H1 (cell line): ENCODE measurements around the gene CACNA2D4. TPM values are rescaled to one million over a fixed set of nuclear protein-coding genes. Genes with fewer than 3 reads are reported as not detected.

ENCODE experiments used
- CTCF ChIA-PET: fragments of 300-600 bp; sonication (Branson Sonifier 250); formaldehyde crosslinking; loops from one replicate; lab custom pipeline; 2021; ENCODE audit not compliant: partially characterized antibody; lab: Charles Lee
- POLR2A ChIA-PET: fragments of 300-600 bp; sonication (Branson Sonifier 250); formaldehyde crosslinking; loops from one replicate; lab custom pipeline; 2021; ENCODE audit warnings: inconsistent platforms; ENCODE audit not compliant: partially characterized antibody; lab: Charles Lee
- DNase-seq, 2 experiments: peaks; one replicate each; pipeline versions ENCODE4 v3.0.0 to v3.0.0-alpha.2; 2010 to 2022; ENCODE audit warnings: low spot score in 2 of 2, low read depth in 1 of 2, mixed read lengths in 1 of 2
- FAIRE-seq: peaks from 2 replicates; lab custom pipeline; 2011; peaks lifted over from hg19 to GRCh38; lab: Jason Lieb, UNC
- H2AFZ ChIP-seq: 2 replicates; pipeline ENCODE4 v1.8.1; 2012; ENCODE audit warnings: low read length, inconsistent platforms
- H2AK5ac ChIP-seq: 2 replicates; pipeline ENCODE4 v1.6.1; 2013; ENCODE audit warnings: low read depth, low read length
- H2BK120ac ChIP-seq: replicated peaks from 2 replicates; pipeline ENCODE3; 2013; ENCODE audit warnings: low read depth, low read length, inconsistent platforms
- H2BK12ac ChIP-seq: 2 replicates; pipeline ENCODE4 v1.6.1; 2013; ENCODE audit warnings: low read depth, low read length
- H2BK15ac ChIP-seq: 2 replicates; pipeline ENCODE4 v1.6.1; 2013; ENCODE audit warnings: low read length
- H2BK20ac ChIP-seq: 2 replicates; pipeline ENCODE4 v1.6.1; 2013; ENCODE audit warnings: low read length
- H2BK5ac ChIP-seq: 2 replicates; pipeline ENCODE4 v1.6.1; 2013; ENCODE audit warnings: low read depth, low read length
- H3K14ac ChIP-seq: 2 replicates; pipeline ENCODE4 v1.6.1; 2013; ENCODE audit warnings: inconsistent platforms; ENCODE audit not compliant: insufficient read length
- H3K18ac ChIP-seq: 2 replicates; pipeline ENCODE4 v1.6.1; 2013; ENCODE audit warnings: low read length; ENCODE audit errors: extremely low read depth
- H3K23ac ChIP-seq: 2 replicates; pipeline ENCODE4 v1.6.1; 2013; ENCODE audit warnings: inconsistent platforms; ENCODE audit not compliant: insufficient read length
- H3K23me2 ChIP-seq: 2 replicates; pipeline ENCODE4 v1.6.1; 2013; ENCODE audit warnings: low read depth, low read length
- H3K27ac ChIP-seq: 2 replicates; pipeline ENCODE4 v1.6.1; 2011; ENCODE audit warnings: low read depth, low read length, inconsistent platforms
- H3K27me3 ChIP-seq, 4 experiments: replicated peaks in 1 of 4; 1 replicate in 1 of 4; 2 replicates in 3 of 4; pipeline versions ENCODE4 v1.6.1 to v1.8.1; 2011 to 2013; ENCODE audit warnings: low read length in 3 of 4, mild to moderate bottlenecking in 3 of 4, inconsistent platforms in 2 of 4, mixed read lengths in 2 of 4, moderate library complexity in 1 of 4; ENCODE audit not compliant: control insufficient read depth in 3 of 4, insufficient read depth in 3 of 4; ENCODE audit errors: extremely low read depth in 1 of 4
- H3K36me3 ChIP-seq, 4 experiments: 2 replicates each; pipeline versions ENCODE4 v1.6.1 to v1.8.1; 2011 to 2013; ENCODE audit warnings: mild to moderate bottlenecking in 4 of 4, low read length in 3 of 4, moderate library complexity in 2 of 4, control low read depth in 1 of 4, inconsistent platforms in 1 of 4; ENCODE audit not compliant: insufficient read depth in 4 of 4, control insufficient read depth in 2 of 4
- H3K4ac ChIP-seq: replicated peaks from 2 replicates; pipeline ENCODE3; 2013; ENCODE audit warnings: low read length, low read depth, mixed read lengths, inconsistent platforms; ENCODE audit not compliant: insufficient read length
- H3K4me1 ChIP-seq, 4 experiments: replicated peaks in 1 of 4; 1 replicate in 1 of 4; 2 replicates in 3 of 4; pipeline versions ENCODE4 v1.6.1 to v1.8.1; 2011 to 2013; ENCODE audit warnings: low read length in 3 of 4, inconsistent platforms in 2 of 4, mixed read lengths in 1 of 4; ENCODE audit not compliant: insufficient read depth in 4 of 4, control insufficient read depth in 3 of 4
- H3K4me2 ChIP-seq, 2 experiments: 2 replicates each; pipeline versions ENCODE4 v1.6.1 to v1.8.1; 2011 to 2013; ENCODE audit warnings: low read depth in 2 of 2, low read length in 2 of 2, control low read depth in 1 of 2, inconsistent platforms in 1 of 2, mild to moderate bottlenecking in 1 of 2; ENCODE audit not compliant: insufficient read depth in 1 of 2
- H3K4me3 ChIP-seq, 4 experiments: fragments of 200-600, 300-600 bp in 1 of 4; sonication (generic), shearing (Covaris generic), sonication (Bioruptor Twin) in 1 of 4; 2 replicates each; pipeline versions ENCODE4 v1.5.1 to v1.8.1; 2011 to 2016; ENCODE audit warnings: low read length in 4 of 4, low read depth in 3 of 4, control low read depth in 2 of 4, inconsistent platforms in 2 of 4, mild to moderate bottlenecking in 2 of 4, mixed read lengths in 1 of 4, moderate library complexity in 1 of 4; ENCODE audit not compliant: insufficient read depth in 2 of 4; ENCODE audit errors: extremely low read depth in 1 of 4
- H3K56ac ChIP-seq: replicated peaks from 2 replicates; pipeline ENCODE3; 2013; ENCODE audit warnings: low read depth, mild to moderate bottlenecking, mixed read lengths, low read length, inconsistent platforms; ENCODE audit not compliant: insufficient read length
- H3K79me1 ChIP-seq: 2 replicates; pipeline ENCODE4 v1.6.1; 2013; ENCODE audit warnings: low read depth, low read length, control low read depth
- H3K79me2 ChIP-seq, 2 experiments: 2 replicates each; pipeline versions ENCODE4 v1.6.1 to v1.8.1; 2012 to 2013; ENCODE audit warnings: low read length in 2 of 2, mild to moderate bottlenecking in 2 of 2, inconsistent platforms in 1 of 2; ENCODE audit not compliant: insufficient read depth in 2 of 2, control insufficient read depth in 1 of 2
- H3K9ac ChIP-seq, 4 experiments: replicated peaks in 1 of 4; 1 replicate in 1 of 4; 2 replicates in 3 of 4; pipeline versions ENCODE4 v1.6.1 to v1.8.1; 2011 to 2013; ENCODE audit warnings: low read depth in 3 of 4, low read length in 3 of 4, control low read depth in 2 of 4, mild to moderate bottlenecking in 2 of 4, moderate library complexity in 2 of 4, inconsistent platforms in 1 of 4; ENCODE audit errors: extremely low read depth in 1 of 4
- H3K9me3 ChIP-seq, 2 experiments: 2 replicates each; pipeline versions ENCODE4 v1.6.1 to v1.8.1; 2012 to 2013; ENCODE audit warnings: mild to moderate bottlenecking in 2 of 2, moderate library complexity in 2 of 2, control low read depth in 1 of 2, inconsistent platforms in 1 of 2, low read depth in 1 of 2, low read length in 1 of 2, mixed read lengths in 1 of 2; ENCODE audit not compliant: insufficient read depth in 2 of 2
- H4K20me1 ChIP-seq, 2 experiments: replicated peaks in 1 of 2; 2 replicates each; pipeline versions ENCODE3 to v1.8.1; 2011 to 2013; ENCODE audit warnings: inconsistent platforms in 2 of 2, low read length in 2 of 2, mild to moderate bottlenecking in 1 of 2; ENCODE audit not compliant: insufficient read depth in 2 of 2, control insufficient read depth in 1 of 2
- H4K5ac ChIP-seq: 2 replicates; pipeline ENCODE4 v1.6.1; 2013; ENCODE audit warnings: low read length, low read depth, mixed read lengths, inconsistent platforms; ENCODE audit not compliant: insufficient read length
- H4K8ac ChIP-seq: 2 replicates; pipeline ENCODE4 v1.8.0; 2013; ENCODE audit warnings: mild to moderate bottlenecking, moderate library complexity, low read length, inconsistent platforms; ENCODE audit not compliant: insufficient read depth; ENCODE audit errors: extremely low read depth
- H4K91ac ChIP-seq: replicated peaks from 2 replicates; pipeline ENCODE3; 2013; ENCODE audit warnings: low read length, mixed read lengths, inconsistent platforms; ENCODE audit not compliant: insufficient read length
- ASH2L ChIP-seq: fragments of 200-600, 300-600 bp; sonication (generic); IDR thresholded peaks from one replicate; pipeline ENCODE4 v1.7.1; 2017; ENCODE audit warnings: low read length
- BCL11A ChIP-seq, 2 experiments: IDR thresholded peaks; one replicate each; pipeline ENCODE4 v1.6.1; 2011; ENCODE audit warnings: low read depth in 2 of 2, low read length in 2 of 2, mild to moderate bottlenecking in 2 of 2
- CHD1 ChIP-seq: IDR thresholded peaks from 2 replicates; pipeline ENCODE4 v1.6.1; 2012; ENCODE audit warnings: low read depth, low read length, improper control_type of control experiment
- CHD2 ChIP-seq: IDR thresholded peaks from 2 replicates; pipeline ENCODE4 v1.6.1; 2012; ENCODE audit warnings: low read length, improper control_type of control experiment
- CTBP2 ChIP-seq: IDR thresholded peaks from 2 replicates; pipeline ENCODE4 v1.7.0; 2011; ENCODE audit warnings: borderline replicate concordance, mild to moderate bottlenecking, moderate library complexity, mixed read lengths, low read length; ENCODE audit not compliant: insufficient read depth, insufficient read length
- HDAC2 ChIP-seq, 2 experiments: fragments of 300-600 bp in 1 of 2; sonication (generic) in 1 of 2; IDR thresholded peaks; 2 replicates each; pipeline ENCODE4 v1.6.1; 2011 to 2012; ENCODE audit warnings: low read depth in 2 of 2, low read length in 2 of 2, mild to moderate bottlenecking in 2 of 2, moderate library complexity in 2 of 2, borderline replicate concordance in 1 of 2, inconsistent platforms in 1 of 2
- KDM1A ChIP-seq: fragments of 200-600, 300-600 bp; sonication (generic); IDR thresholded peaks from 2 replicates; pipeline ENCODE4 v1.7.1; 2016; ENCODE audit warnings: mild to moderate bottlenecking, low read length, borderline replicate concordance
- MAFK ChIP-seq: IDR thresholded peaks from 2 replicates; pipeline ENCODE4 v1.6.1; 2012; ENCODE audit warnings: low read depth, mild to moderate bottlenecking, improper control_type of control experiment, low read length
- NRF1 ChIP-seq: IDR thresholded peaks from 2 replicates; pipeline ENCODE4 v1.6.1; 2011; ENCODE audit warnings: mild to moderate bottlenecking, low read depth, low read length, improper control_type of control experiment
- PHF8 ChIP-seq: fragments of 200-600 bp; sonication (generic); conservative IDR thresholded peaks from 2 replicates; pipeline ENCODE4 v1.7.1; 2012; ENCODE audit warnings: low read depth, mild to moderate bottlenecking, inconsistent platforms, low read length, moderate library complexity
- POLR2A ChIP-seq, 2 experiments: IDR thresholded peaks; 1 replicate in 1 of 2; 2 replicates in 1 of 2; pipeline ENCODE4 v1.6.1; 2011; ENCODE audit warnings: low read depth in 2 of 2, low read length in 2 of 2, mild to moderate bottlenecking in 2 of 2; ENCODE audit errors: control extremely low read depth in 1 of 2
- SIN3A ChIP-seq, 2 experiments: IDR thresholded peaks in 1 of 2; conservative IDR thresholded peaks in 1 of 2; 2 replicates each; pipeline ENCODE4 v1.6.1; 2011 to 2012; ENCODE audit warnings: low read length in 2 of 2, improper control_type of control experiment in 1 of 2, low read depth in 1 of 2, mild to moderate bottlenecking in 1 of 2
- SP4 ChIP-seq: IDR thresholded peaks from 2 replicates; pipeline ENCODE4 v1.6.1; 2012; ENCODE audit warnings: low read length, inconsistent platforms
- WGBS, 2 experiments: shearing (Covaris generic) in 1 of 2; methylation state at CpG; one replicate each; pipeline versions ENCODE4 v1.1.6 to v1.1.7; 2013 to 2015; ENCODE audit warnings: low lambda C conversion rate in 2 of 2, mixed read lengths in 2 of 2, inconsistent platforms in 1 of 2, low coverage in 1 of 2, missing lambda C conversion rate in 1 of 2; ENCODE audit not compliant: insufficient replicate concordance in 2 of 2, insufficient coverage in 1 of 2, insufficient read length in 1 of 2; ENCODE audit errors: extremely low coverage in 1 of 2, missing lambda C conversion rate in 1 of 2; 5-methylcytosine and 5-hydroxymethylcytosine counted together
- polyA plus RNA-seq, 7 experiments: library from polyadenylated mRNA; depleted of rRNA in 3 of 7; stranded (reverse) in 5 of 7; unstranded in 2 of 7; fragments of >200 nt in 5 of 7; fragments of 200-250 nt in 2 of 7; gene quantifications; 1 replicate in 5 of 7; 2 replicates in 1 of 7; 4 replicates in 1 of 7; pipeline versions ENCODE4 v1.2.1 to v1.2.3, GENCODE V29; 2011 to 2013; ENCODE audit warnings: missing spikeins in 2 of 7, mixed read lengths in 2 of 7
- total RNA-seq: library from RNA; stranded (reverse); fragmentation: NEBNext Ultra II Directional; extraction: Animal tissue kit (Norgen Biotek cat#: 25700); gene quantifications from 2 replicates; pipeline ENCODE4 v1.2.1, GENCODE V29; 2021

Gene CACNA2D4
- total and polyA plus RNA-seq, 2 of the 8 experiments (the other 6 are each of a cell fraction or from before 2014, with no cell fraction given): 0.44 to 0.88 TPM

GRCh38 chr12:1869145-1869544, 49.3 kb downstream of the CACNA2D4 start:
- Histone ChIP-seq H3K36me3 (no peaks in the 10 kb centered on the region), H2BK15ac (no peak overlapping the region), H3K79me1 (no peaks in the 10 kb centered on the region; the same call in 1 of the 2 replicates), H3K56ac (no peak overlapping the region), H3K23ac (no peak overlapping the region), H2BK12ac (no peak overlapping the region), H2BK120ac (no peak overlapping the region), H4K5ac (no peak overlapping the region), H3K4me3 (no peak overlapping the region)
- POLR2A ChIA-PET: interaction anchor here (0.6 kb wide), 1 partner anchor 151 kb away, joined by 4 read pairs; no protein-coding TSS in a partner anchor
- no peak for FAIRE-seq
- TF ChIP-seq CHD1 (no peak), ASH2L (no peak), MAFK (no peak), PHF8 (no peak), CTBP2 (no peak), NRF1 (no peak), SP4 (no peak), POLR2A (IDR thresholded peaks at IDR 0.05; ENCODE audit: control extremely low read depth in 1 of 2, low read depth in 2 of 2, low read length in 2 of 2) (no peak), CHD2 (no peak), BCL11A (IDR thresholded peaks at IDR 0.05; ENCODE audit: low read depth in 2 of 2, low read length in 2 of 2) (no peak), SIN3A (conservative IDR thresholded peaks at IDR 0.05 in 1 of 2, IDR thresholded peaks at IDR 0.05 in 1 of 2; ENCODE audit: low read depth in 1 of 2, low read length in 2 of 2) (no peak), KDM1A (no peak), HDAC2 (IDR thresholded peaks at IDR 0.05; ENCODE audit: borderline replicate concordance in 1 of 2, low read depth in 2 of 2, low read length in 2 of 2) (no peak)
- TF ChIP-seq, all 59 proteins: peak for 0
- Histone ChIP-seq H2AK5ac (no peak overlapping the region), H2BK20ac (no peak overlapping the region), H4K8ac (no peak overlapping the region), H2AFZ (no peak overlapping the region), H3K9ac (no peak overlapping the region), H3K4me1 (peaks cover 0 to 5% (median 2%) of the 10 kb centered on the region in 4 experiments; a peak in 3 of 7 replicates), H2BK5ac (no peak overlapping the region), H4K91ac (no peak overlapping the region), H3K79me2 (no peaks in the 10 kb centered on the region), H3K4me2 (no peak overlapping the region), H3K4ac (no peak overlapping the region), H3K18ac (no peak overlapping the region), H3K9me3 (peaks cover 0 to 2% of the 10 kb centered on the region in 2 experiments; a peak in 1 of 4 replicates), H3K14ac (no peak overlapping the region), H3K27ac (no peak overlapping the region), H3K27me3 (no peaks in the 10 kb centered on the region; a peak in 2 of 7 replicates), H3K23me2 (peaks cover 3% of the 10 kb centered on the region; the same call in 1 of the 2 replicates), H4K20me1 (peaks cover 0 to 3% of the 10 kb centered on the region in 2 experiments)
- CTCF ChIA-PET: no interaction called here
- WGBS, 2 experiments: 90% methylated on average over 10 of the region's 10 CpGs; no CpG with 5 or more reads in 1 of the 2 experiments
- DNase-seq: peak in 1 of 2 experiments; percentile 29
